HEK293 (cell line): ENCODE results near the gene ACSM5.

Experiments
- ATF2 ChIP-seq: fragments of 450-650 bp; formaldehyde crosslinking; IDR thresholded peaks from 2 replicates; pipeline ENCODE4 v1.5.1; 2016; ENCODE audit warnings: missing biosample characterization, missing genetic modification characterization, low read depth
- CTCF ChIP-seq: fragments of 450-650 bp; formaldehyde crosslinking; IDR thresholded peaks from 2 replicates; pipeline ENCODE4 v1.5.1; 2016; ENCODE audit warnings: missing biosample characterization, missing genetic modification characterization
- MEIS1 ChIP-seq: sonication (generic); formaldehyde crosslinking; IDR thresholded peaks from 2 replicates; pipeline ENCODE4 v1.8.1; 2022; ENCODE audit warnings: missing genetic modification reagents, mild to moderate bottlenecking, borderline replicate concordance
- PRDM1 ChIP-seq: fragments of 450-650 bp; formaldehyde crosslinking; IDR thresholded peaks from 2 replicates; pipeline ENCODE4; 2016; ENCODE audit warnings: missing biosample characterization, missing genetic modification characterization
- REST ChIP-seq: fragments of 450-650 bp; formaldehyde crosslinking; IDR thresholded peaks from 2 replicates; pipeline ENCODE4 v1.5.1; 2016; ENCODE audit warnings: missing biosample characterization, missing genetic modification characterization
- ZNF664 ChIP-seq: fragments of 450-650 bp; formaldehyde crosslinking; IDR thresholded peaks from 2 replicates; pipeline ENCODE4 v1.5.1; 2016; ENCODE audit warnings: missing biosample characterization, missing genetic modification characterization

- TF ChIP-seq MEIS1 (CRISPR knock-in tag) (no peak), REST (tag by site-specific recombination) (no peak), PRDM1 (tag by site-specific recombination) (no peak), CTCF (no peak), ATF2 (no peak), ZNF664 (tag by site-specific recombination) (no peak)
Observed at GRCh38 chr16:20393801-20394577, 15.3 kb upstream of the ACSM5 start.
